CD8-positive, alpha-beta memory T cell (primary cell): Measurements from ENCODE around the gene AGBL3. TPM values are rescaled to one million over a fixed set of nuclear protein-coding genes. Genes with fewer than 3 reads are reported as not detected.

Experiments
- CTCF ChIA-PET: fragments of 350-600 bp; sonication (Branson Sonifier 250); formaldehyde crosslinking; loops from one replicate; lab custom pipeline; 2021; ENCODE audit warnings: antibody characterized with exemption; lab: Charles Lee
- POLR2A ChIA-PET: fragments of 350-600 bp; sonication (Branson Sonifier 250); formaldehyde crosslinking; loops from one replicate; lab custom pipeline; 2021; ENCODE audit warnings: antibody characterized with exemption; lab: Charles Lee
- DNase-seq, 5 donors: peaks; one replicate each; pipeline versions ENCODE4 v3.0.0 to v3.0.0-alpha.2; 2020 to 2022; ENCODE audit warnings: mixed read lengths in 1 of 5
- H3K27ac ChIP-seq: one replicate; pipeline ENCODE4 v1.7.0; 2013; ENCODE audit warnings: low read depth, mild to moderate bottlenecking, low read length, moderate library complexity
- H3K27me3 ChIP-seq: 2 replicates; pipeline ENCODE4 v1.7.0; 2013; ENCODE audit warnings: low read length, mild to moderate bottlenecking; ENCODE audit not compliant: insufficient read depth, poor library complexity, severe bottlenecking
- H3K36me3 ChIP-seq: 2 replicates; pipeline ENCODE4 v1.7.0; 2013; ENCODE audit warnings: mild to moderate bottlenecking, low read length, moderate library complexity; ENCODE audit not compliant: insufficient read depth
- H3K4me1 ChIP-seq: 2 replicates; pipeline ENCODE4 v1.7.0; 2013; ENCODE audit warnings: mild to moderate bottlenecking, low read length, moderate library complexity; ENCODE audit not compliant: insufficient read depth
- H3K4me3 ChIP-seq: 2 replicates; pipeline ENCODE4 v1.7.0; 2013; ENCODE audit warnings: mild to moderate bottlenecking, low read length
- H3K9me3 ChIP-seq: 2 replicates; pipeline ENCODE4 v1.7.0; 2013; ENCODE audit warnings: mild to moderate bottlenecking, low read length
- H3K27ac Mint-ChIP-seq, 8 donors: one replicate each; pipeline ENCODE4 v1.8.0; 2020 to 2021; ENCODE audit warnings: mixed read lengths in 8 of 8, mild to moderate bottlenecking in 6 of 8, inconsistent platforms in 3 of 8, moderate library complexity in 3 of 8
- H3K27me3 Mint-ChIP-seq, 2 donors: one replicate each; pipeline ENCODE4 v1.8.0; 2020 to 2021; ENCODE audit warnings: mixed read lengths in 2 of 2, mild to moderate bottlenecking in 1 of 2, moderate library complexity in 1 of 2
- H3K36me3 Mint-ChIP-seq, 3 donors: one replicate each; pipeline ENCODE4 v1.8.0; 2020 to 2021; ENCODE audit warnings: mixed read lengths in 3 of 3, inconsistent platforms in 1 of 3, mild to moderate bottlenecking in 1 of 3
- H3K4me1 Mint-ChIP-seq, 3 donors: one replicate each; pipeline ENCODE4 v1.8.0; 2020 to 2021; ENCODE audit warnings: mixed read lengths in 3 of 3, inconsistent platforms in 1 of 3, mild to moderate bottlenecking in 1 of 3
- H3K4me3 Mint-ChIP-seq, 7 donors: one replicate each; pipeline ENCODE4 v1.8.0; 2020 to 2021; ENCODE audit warnings: mixed read lengths in 7 of 7, mild to moderate bottlenecking in 6 of 7, moderate library complexity in 4 of 7, inconsistent platforms in 2 of 7
- H3K9me3 Mint-ChIP-seq, 5 donors: one replicate each; pipeline ENCODE4 v1.8.0; 2020 to 2022; ENCODE audit warnings: mixed read lengths in 5 of 5, mild to moderate bottlenecking in 3 of 5, moderate library complexity in 2 of 5, inconsistent platforms in 1 of 5
- polyA plus RNA-seq: library from polyadenylated mRNA; unstranded; fragments of 300-500 nt; fragmentation: Illumina TruSeq; gene quantifications from one replicate; pipeline ENCODE4 v1.2.3, GENCODE V29; 2021
- total RNA-seq, 2 experiments: library from RNA; stranded (reverse); gene quantifications; one replicate each; pipeline ENCODE4 v1.2.3, GENCODE V29; 2021

Gene AGBL3
- total and polyA plus RNA-seq, 3 experiments from 2014 or later = 0.10 to 3.2 (median 2.5) TPM

- Histone ChIP-seq H3K9me3 (peaks cover 4% of the 10 kb centered on the region), H3K27me3 (no peaks in the 10 kb centered on the region), H3K27ac (no peak overlapping the region), H3K4me1 (no peaks in the 10 kb centered on the region), H3K4me3 (no peak overlapping the region), H3K36me3 (no peaks in the 10 kb centered on the region)
- ChIA-PET POLR2A (no interaction called here), CTCF (no interaction called here)
- H3K27ac Mint-ChIP-seq = no peak overlapping the region
- peaks cover 10 to 40% (median 14%) of the 10 kb centered on the region in 5 donors for H3K9me3 Mint-ChIP-seq
- H3K4me3 Mint-ChIP-seq = no peak overlapping the region
- no peak for DNase-seq
- peaks cover 2 to 49% (median 5%) of the 10 kb centered on the region in 3 donors for H3K36me3 Mint-ChIP-seq
- peaks cover 0 to 2% (median 0%) of the 10 kb centered on the region in 3 donors for H3K4me1 Mint-ChIP-seq
- H3K27me3 Mint-ChIP-seq = peaks cover 0 to 4% of the 10 kb centered on the region in 2 donors
These were observed 142.6 kb downstream of the AGBL3 start for GRCh38 chr7:135128931-135129330.

DNA sequence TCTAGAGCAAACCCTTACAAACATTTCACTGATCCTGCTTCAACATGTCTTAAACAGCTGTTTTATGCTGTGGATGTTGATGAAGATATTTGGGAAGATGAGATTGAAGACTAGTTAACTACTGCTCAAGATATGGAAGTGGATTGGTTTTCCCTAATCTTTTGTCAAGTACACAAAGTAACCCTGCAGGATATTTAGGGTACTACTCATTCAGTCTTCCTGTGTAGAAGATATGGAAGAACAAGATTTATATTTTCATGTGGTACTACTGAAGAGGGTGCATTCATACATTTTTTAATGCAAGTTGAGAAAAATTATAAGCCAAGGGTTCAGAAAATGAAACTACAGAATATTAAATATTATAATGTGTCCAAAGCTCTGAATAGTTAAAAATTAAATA lies 143.3 kb downstream of the AGBL3 start:
- Histone ChIP-seq H3K27ac (no peak overlapping the region), H3K4me3 (no peak overlapping the region), H3K36me3 (no peaks in the 10 kb centered on the region), H3K27me3 (no peaks in the 10 kb centered on the region), H3K4me1 (no peaks in the 10 kb centered on the region), H3K9me3 (peaks cover 4% of the 10 kb centered on the region)
- H3K4me3 Mint-ChIP-seq = no peak overlapping the region
- H3K27ac Mint-ChIP-seq = no peak overlapping the region
- peaks cover 0 to 2% (median 0%) of the 10 kb centered on the region in 3 donors for H3K4me1 Mint-ChIP-seq
- ChIA-PET POLR2A (no interaction called here), CTCF (no interaction called here)
- H3K9me3 Mint-ChIP-seq = peaks cover 10 to 37% (median 14%) of the 10 kb centered on the region in 5 donors
- DNase-seq = no peak
- H3K36me3 Mint-ChIP-seq = peaks cover 2 to 43% (median 5%) of the 10 kb centered on the region in 3 donors
- peaks cover 0 to 4% of the 10 kb centered on the region in 2 donors for H3K27me3 Mint-ChIP-seq

GRCh38 chr7:135143885-135144668 lies 157.8 kb downstream of the AGBL3 start:
- Mint-ChIP-seq H3K9me3 (peaks cover 0 to 13% (median 3%) of the 10 kb centered on the region in 5 donors), H3K27ac (peak overlapping the region in 4 of 8 donors; percentile 33 to 67 (median 46)), H3K27me3 (peaks cover 0 to 1% of the 10 kb centered on the region in 2 donors), H3K36me3 (peaks cover 10 to 40% (median 17%) of the 10 kb centered on the region in 3 donors), H3K4me1 (peaks cover 33 to 43% (median 40%) of the 10 kb centered on the region in 3 donors), H3K4me3 (peak overlapping the region in 1 of 7 donors; percentile 68)
- H3K27ac ChIP-seq = no peak overlapping the region
- peaks cover 21% of the 10 kb centered on the region for H3K4me1 ChIP-seq
- no peaks in the 10 kb centered on the region for H3K36me3 ChIP-seq
- POLR2A ChIA-PET = interaction anchor here (0.6 to 1.5 kb wide), 4 partner anchors 26 to 159 kb away, joined by 3 to 8 read pairs (median 4); partner anchors contain the start of genes AGBL3 and CYREN
- CTCF ChIA-PET = interaction anchor here (1.1 to 2.4 kb wide), 4 partner anchors 26 to 511 kb away, joined by 3 to 11 read pairs (median 4); partner anchors contain the start of gene CYREN
- DNase-seq = no peak
- H3K4me3 ChIP-seq = no peak overlapping the region
- H3K9me3 ChIP-seq = no peaks in the 10 kb centered on the region
- H3K27me3 ChIP-seq = no peaks in the 10 kb centered on the region

DNA sequence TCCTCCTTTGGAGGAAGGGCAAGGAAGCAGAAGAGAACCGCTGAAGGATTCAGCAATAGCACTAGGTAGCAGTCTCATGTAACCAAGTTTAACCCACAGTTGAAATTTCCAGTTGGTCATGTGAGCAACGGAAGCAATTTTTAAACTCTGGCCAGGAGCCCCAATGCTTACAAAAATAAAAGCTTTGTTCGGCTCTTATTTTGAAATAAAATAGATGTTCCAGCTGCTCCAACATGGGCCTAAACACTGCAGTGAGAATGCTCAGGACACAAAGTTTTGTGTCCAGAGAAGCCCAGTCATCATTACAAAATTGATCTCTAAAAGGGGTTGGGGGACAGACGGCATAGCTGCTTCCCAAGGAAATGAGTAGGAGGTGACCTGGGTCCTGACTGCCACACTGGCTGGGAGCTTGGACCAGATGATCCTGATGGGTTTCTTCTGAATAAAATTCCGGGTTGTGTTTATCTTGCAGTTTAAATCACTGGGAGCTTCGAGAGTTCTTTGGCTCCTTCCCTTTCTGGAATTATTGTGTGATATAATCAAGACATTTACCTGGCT lies 161.1 kb downstream of the AGBL3 start:
- Mint-ChIP-seq H3K4me3 (peak overlapping the region; percentile 89 to 96 (median 92)), H3K4me1 (peaks cover 63 to 73% (median 73%) of the 10 kb centered on the region in 3 donors), H3K36me3 (peaks cover 6 to 33% (median 16%) of the 10 kb centered on the region in 3 donors), H3K27me3 (peaks cover 0 to 1% of the 10 kb centered on the region in 2 donors), H3K9me3 (no peaks in the 10 kb centered on the region), H3K27ac (peak overlapping the region; percentile 94 to 98 (median 97))
- Histone ChIP-seq H3K27me3 (no peaks in the 10 kb centered on the region), H3K4me1 (peaks cover 46% of the 10 kb centered on the region), H3K4me3 (peak overlapping the region; percentile 52), H3K36me3 (no peaks in the 10 kb centered on the region), H3K27ac (peak overlapping the region; percentile 80), H3K9me3 (no peaks in the 10 kb centered on the region)
- peak in 1 of 5 donors; percentile 44 for DNase-seq
- ChIA-PET POLR2A (interaction anchor here (0.6 to 3.0 kb wide), 10 partner anchors 10 to 160 kb away, joined by 3 to 39 read pairs (median 4); partner anchors contain the start of genes AGBL3, CYREN and WDR91), CTCF (interaction anchor here (0.7 to 6.1 kb wide), 13 partner anchors 10 to 852 kb away, joined by 3 to 59 read pairs (median 5); partner anchors contain the start of genes AGBL3, BPGM, CYREN and WDR91)

DNA sequence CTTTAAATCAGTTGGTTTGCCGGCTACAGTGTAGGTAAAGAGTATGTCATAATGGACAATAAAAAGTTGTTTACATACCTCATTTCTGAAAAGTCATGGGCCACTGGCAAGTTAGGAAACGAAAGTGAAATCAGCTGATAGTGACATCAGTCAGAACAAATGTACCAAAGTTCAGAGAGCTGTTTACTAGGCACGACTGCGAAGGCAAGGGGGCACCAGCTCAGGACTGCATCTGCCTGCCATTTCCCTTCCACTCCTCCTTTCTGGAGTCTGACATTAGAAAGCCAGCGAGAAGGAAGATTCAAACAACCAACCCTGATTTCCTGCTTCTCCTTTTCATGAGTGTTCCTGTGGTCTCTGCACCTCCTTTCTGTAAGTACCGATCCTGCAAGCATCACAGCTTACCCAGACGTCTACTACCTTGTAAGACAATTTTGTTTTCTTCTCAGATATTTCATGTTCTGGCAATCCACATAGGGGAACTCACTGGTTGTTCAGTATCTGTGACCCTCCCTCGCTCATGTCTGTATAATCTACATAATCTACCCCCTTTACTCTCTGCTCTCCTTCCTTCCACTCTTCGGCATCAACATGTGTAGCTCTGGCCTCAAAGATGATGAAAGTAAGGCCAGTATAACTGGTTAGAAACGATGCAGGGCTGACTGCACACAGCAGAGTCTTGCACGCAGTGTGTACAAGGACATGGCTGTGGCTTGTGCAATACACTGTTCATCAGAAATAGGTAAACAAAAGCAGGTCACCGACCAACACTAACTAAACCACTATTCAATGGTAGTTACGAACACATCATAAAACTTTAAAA lies 161.8 kb downstream of the AGBL3 start, which contains the start of gene TMEM140:
TSS of gene TMEM140 (plus strand) at position 174 of the 823 bp plus-strand sequence. CDS start 16,370 bp downstream, outside the sequence.
- H3K9me3 ChIP-seq = no peaks in the 10 kb centered on the region
- peak within 1 kb of the TSS; percentile 52 for H3K4me3 ChIP-seq
- ChIA-PET POLR2A (interaction anchor here (0.6 to 3.0 kb wide), 12 partner anchors 10 to 437 kb away, joined by 3 to 39 read pairs (median 4); partner anchors contain the start of genes AGBL3, CYREN and WDR91), CTCF (interaction anchor here (0.7 to 6.1 kb wide), 14 partner anchors 10 to 851 kb away, joined by 3 to 59 read pairs (median 4); partner anchors contain the start of genes AGBL3, BPGM, CYREN and WDR91)
- Mint-ChIP-seq H3K4me1 (peaks cover 69 to 80% (median 80%) of the 10 kb centered on the region in 3 donors), H3K36me3 (peaks cover 13 to 40% (median 15%) of the 10 kb centered on the region in 3 donors), H3K9me3 (peaks cover 0 to 5% (median 4%) of the 10 kb centered on the region in 5 donors), H3K27ac (peak within 1 kb of the TSS; percentile 94 to 98 (median 97)), H3K27me3 (peaks cover 0 to 1% of the 10 kb centered on the region in 2 donors), H3K4me3 (peak within 1 kb of the TSS; percentile 89 to 96 (median 92))
- peaks cover 46% of the 10 kb centered on the region for H3K4me1 ChIP-seq
- H3K36me3 ChIP-seq = no peaks in the 10 kb centered on the region
- peak within 1 kb of the TSS; percentile 80 for H3K27ac ChIP-seq
- peak; percentile 29 to 85 (median 72) for DNase-seq
- no peaks in the 10 kb centered on the region for H3K27me3 ChIP-seq

DNA sequence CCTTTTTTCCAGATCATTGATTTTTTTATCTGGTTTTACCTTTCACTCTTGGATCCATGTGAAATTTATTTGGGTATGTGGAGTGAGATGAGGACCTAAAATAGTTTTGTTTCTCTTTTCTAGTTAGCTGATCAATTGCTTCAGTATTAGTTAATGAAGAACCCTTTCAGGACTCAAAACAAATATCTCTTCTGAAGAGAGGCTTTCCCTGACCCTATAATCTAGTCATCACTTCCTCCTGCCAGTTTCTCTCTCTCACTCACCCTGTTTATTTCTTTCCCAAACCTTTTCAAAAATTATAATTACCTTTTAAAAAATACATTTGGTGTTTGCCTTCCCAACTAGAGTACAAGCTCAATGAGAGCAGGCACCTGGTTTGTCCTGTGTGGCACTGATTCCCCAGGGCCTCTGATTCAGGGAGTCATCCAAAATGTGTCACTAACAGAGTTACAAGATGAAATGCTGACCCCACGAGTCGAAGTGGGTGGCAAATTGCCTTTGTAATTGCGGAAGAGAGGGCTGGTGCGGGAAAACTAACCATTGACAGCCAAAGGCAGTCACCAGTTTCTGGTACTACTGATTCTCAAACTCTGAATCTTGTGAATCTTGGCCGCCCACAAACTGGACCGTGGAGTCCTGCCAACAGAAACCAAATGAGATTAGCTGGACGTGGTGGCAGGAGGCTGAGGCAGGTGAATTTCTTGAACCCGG lies 163.9 kb downstream of the AGBL3 start:
- no peaks in the 10 kb centered on the region for H3K27me3 Mint-ChIP-seq
- peaks cover 27 to 59% (median 34%) of the 10 kb centered on the region in 3 donors for H3K36me3 Mint-ChIP-seq
- peak overlapping the region; percentile 89 to 96 (median 92) for H3K4me3 Mint-ChIP-seq
- Histone ChIP-seq H3K27me3 (no peaks in the 10 kb centered on the region), H3K4me1 (peaks cover 46% of the 10 kb centered on the region), H3K9me3 (peaks cover 3% of the 10 kb centered on the region), H3K4me3 (peak overlapping the region; percentile 2), H3K36me3 (peaks cover 4% of the 10 kb centered on the region), H3K27ac (no peak overlapping the region)
- H3K4me1 Mint-ChIP-seq = peaks cover 78 to 92% (median 91%) of the 10 kb centered on the region in 3 donors
- peak overlapping the region; percentile 12 to 98 (median 73) for H3K27ac Mint-ChIP-seq
- no peak for DNase-seq
- CTCF ChIA-PET = interaction anchor here (0.8 to 6.1 kb wide), 5 partner anchors 19 to 163 kb away, joined by 3 to 59 read pairs (median 4); partner anchors contain the start of genes AGBL3, CYREN and WDR91
- POLR2A ChIA-PET = no interaction called here
- peaks cover 9 to 23% (median 20%) of the 10 kb centered on the region in 5 donors for H3K9me3 Mint-ChIP-seq
